Mesenteric fat pad (tissue), 1 donor: Measurements from ENCODE around the gene ZNRD2. TPM values are rescaled to one million over a fixed set of nuclear protein-coding genes. Genes with fewer than 3 reads are reported as not detected.

ENCODE experiments used
- DNase-seq: peaks from one replicate; pipeline ENCODE4 v3.0.0-alpha.2; 2020; ENCODE audit warnings: low spot score
- total RNA-seq: library from RNA; stranded (reverse); fragmentation: NEBNext Ultra II Directional; extraction: Animal tissue kit (Norgen Biotek cat#: 25700); gene quantifications from one replicate; pipeline ENCODE4 v1.2.1, GENCODE V29; 2021
- donor health status: DM: yes; HTN: yes; CAD: no.

The ZNRD2 gene
- total RNA-seq, 1 donor from 2014 or later: 34.9 TPM

- DNase-seq: no peak
Measured at GRCh38 chr11:65609229-65609628, 39.0 kb downstream of the ZNRD2 start.

- no peak for DNase-seq
Measured at GRCh38 chr11:65609665-65610064, 39.4 kb downstream of the ZNRD2 start.

DNA sequence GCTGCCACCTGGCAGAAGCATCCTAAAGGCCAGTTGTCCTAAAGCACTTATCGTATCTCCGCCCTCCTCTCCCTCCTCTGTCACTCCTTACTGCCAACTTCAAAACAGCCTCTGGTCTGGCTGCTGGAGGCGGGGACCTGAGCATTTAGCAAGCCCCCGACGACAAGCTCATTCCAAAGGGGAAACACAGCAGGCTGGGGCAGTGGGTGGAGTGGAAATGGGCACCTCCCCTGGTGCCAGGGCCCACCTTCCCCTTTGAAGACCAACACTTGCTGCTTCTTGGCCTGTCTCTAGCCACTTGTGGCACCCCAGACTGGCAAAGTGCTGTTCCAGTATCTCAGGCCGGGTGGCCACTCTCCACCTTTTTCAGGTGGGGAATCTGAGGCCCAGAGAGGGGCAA is 40.1 kb downstream of the ZNRD2 start:
- no peak for DNase-seq

- DNase-seq: no peak
Measured at GRCh38 chr11:65611028-65611757, 40.9 kb downstream of the ZNRD2 start.

DNA sequence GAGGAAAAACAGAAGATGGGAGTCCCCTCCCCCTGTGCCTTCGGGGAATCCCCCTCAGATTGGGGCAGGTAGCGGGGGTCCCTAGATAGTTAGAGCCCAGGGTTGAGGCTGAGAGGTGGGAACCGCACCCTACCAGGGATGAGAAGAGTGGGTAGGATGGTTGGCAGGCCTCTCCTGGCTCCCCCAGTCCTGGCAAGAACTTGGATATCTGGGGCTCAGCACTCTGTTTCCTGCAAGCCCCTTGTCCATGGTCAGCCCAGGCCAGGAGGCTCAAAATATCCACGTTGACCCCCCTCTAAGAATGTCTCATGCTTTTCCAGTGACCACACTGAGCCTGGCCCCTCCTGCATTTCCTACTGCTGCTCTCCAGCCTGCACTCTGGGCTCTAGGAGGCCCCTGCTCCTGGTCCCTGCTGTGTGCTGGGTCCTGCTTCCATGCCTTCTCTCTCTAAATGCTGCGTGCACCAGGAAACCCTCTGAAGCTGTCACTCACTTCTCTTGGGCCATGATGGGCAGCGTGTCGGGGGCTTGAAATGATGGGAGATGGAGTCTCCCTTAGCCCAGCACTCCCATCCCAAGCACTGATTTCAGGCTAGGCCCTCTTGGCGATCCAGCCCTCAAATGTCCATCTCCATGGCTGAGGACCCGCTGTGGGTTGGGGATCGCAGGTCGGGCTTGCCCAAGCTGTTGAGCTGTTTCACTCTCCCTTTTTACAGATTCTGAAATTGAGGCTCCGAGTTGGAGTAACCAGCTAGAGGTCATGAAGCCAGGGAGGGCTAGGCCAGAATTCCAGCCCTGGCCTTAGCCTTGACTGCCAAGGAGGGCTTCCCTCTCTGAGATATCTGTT is 41.7 kb downstream of the ZNRD2 start:
- DNase-seq: no peak

DNA sequence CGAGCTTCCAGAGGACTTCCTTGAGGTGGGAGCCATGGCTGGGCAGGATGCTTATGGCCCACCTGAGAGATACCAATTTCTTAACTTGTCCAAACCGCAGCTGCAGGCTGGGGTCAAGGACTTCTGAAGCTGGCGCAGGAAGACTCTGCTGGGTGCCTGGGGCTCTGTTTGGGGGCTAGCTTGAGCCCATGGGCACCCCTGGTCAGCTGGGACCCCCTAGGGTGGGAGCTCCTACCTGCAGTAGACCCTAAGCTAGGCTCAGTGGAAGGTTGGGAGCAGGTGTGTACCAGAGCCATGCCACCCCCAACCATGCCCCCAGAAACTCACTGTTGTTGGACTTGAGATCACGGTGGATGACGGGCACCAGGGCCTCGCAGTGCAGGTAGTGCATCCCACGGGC is 42.4 kb downstream of the ZNRD2 start:
- DNase-seq: no peak

GRCh38 chr11:65613091-65613928 is 43.0 kb downstream of the ZNRD2 start:
- DNase-seq: no peak

GRCh38 chr11:65615229-65615949 is 45.1 kb downstream of the ZNRD2 start, which contains the start of gene PCNX3:
Gene PCNX3, plus strand, starts transcription at chr11:65615776. Its CDS starts 536 bp downstream, at chr11:65616312.
- peak; percentile 100 for DNase-seq

DNA sequence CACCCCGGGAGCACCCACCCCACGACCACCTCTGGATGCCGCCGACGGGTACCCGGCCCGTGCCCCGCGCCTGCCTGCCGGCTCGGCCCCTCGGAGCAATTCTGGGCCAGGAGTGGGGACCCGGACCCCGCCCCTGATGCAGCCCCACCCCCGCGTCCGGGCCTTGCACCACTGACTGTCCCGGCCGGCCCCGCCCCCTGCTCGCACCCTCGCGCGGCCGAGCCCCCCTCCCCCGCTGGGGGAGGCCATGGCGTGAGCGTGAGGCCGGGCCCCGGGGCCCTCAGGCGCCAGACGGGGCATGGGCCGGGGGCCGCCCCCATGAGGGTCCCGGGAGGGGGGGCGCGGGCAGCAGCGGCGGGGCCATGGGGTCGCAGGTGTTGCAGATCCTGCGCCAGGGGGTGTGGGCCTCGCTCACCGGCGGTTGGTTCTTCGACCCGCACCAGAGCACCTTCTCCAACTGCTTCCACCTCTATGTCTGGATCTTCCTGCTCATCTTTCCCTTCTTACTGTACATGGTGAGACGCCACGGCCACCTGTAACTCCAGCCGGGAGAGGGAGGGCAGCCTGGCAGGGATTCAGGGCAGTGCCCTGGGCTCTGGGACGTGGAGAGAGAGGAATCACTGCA is 45.8 kb downstream of the ZNRD2 start:
- DNase-seq: no peak

DNA sequence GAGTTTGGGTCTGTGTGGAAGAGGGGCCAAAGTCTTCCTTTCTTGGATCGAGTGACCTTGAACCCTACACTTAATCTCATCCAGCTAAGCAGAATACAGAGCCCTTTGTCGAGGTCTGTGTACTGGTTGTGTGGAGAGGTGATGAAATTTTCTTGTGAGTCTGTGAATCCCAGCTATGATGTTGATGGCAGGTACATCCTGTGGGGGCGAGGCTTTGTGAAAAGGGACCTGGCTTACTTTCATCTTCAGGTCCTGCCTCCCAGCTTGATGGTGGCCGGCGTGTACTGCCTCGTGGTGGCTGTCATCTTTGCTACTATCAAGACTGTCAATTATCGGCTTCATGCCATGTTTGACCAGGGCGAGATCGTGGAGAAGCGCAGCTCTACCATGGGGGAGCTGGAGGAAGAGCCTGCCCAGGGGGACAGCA is 46.3 kb downstream of the ZNRD2 start:
- DNase-seq: no peak

GRCh38 chr11:65617136-65617850 is 47.0 kb downstream of the ZNRD2 start:
- DNase-seq: no peak

- no peak for DNase-seq
Measured at GRCh38 chr11:65617990-65618751, 47.9 kb downstream of the ZNRD2 start.

DNA sequence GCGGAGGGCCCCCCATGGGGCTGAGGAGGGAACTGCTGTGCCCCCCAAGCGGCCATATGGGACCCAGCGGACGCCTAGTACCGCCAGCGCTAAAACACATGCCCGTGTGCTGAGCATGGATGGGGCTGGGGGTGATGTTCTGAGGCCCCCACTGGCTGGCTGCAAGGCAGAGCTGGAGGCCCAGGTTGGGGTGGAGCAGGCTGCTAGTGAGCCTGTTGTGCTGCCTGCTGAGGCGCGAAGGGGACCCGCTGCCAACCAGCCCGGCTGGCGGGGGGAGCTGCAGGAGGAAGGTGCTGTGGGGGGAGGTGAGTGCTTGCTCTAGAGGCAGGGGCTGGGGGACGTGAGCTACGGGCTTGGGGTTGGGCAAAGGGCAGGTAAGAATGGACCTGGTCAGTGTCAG is 48.5 kb downstream of the ZNRD2 start:
- DNase-seq: no peak

DNA sequence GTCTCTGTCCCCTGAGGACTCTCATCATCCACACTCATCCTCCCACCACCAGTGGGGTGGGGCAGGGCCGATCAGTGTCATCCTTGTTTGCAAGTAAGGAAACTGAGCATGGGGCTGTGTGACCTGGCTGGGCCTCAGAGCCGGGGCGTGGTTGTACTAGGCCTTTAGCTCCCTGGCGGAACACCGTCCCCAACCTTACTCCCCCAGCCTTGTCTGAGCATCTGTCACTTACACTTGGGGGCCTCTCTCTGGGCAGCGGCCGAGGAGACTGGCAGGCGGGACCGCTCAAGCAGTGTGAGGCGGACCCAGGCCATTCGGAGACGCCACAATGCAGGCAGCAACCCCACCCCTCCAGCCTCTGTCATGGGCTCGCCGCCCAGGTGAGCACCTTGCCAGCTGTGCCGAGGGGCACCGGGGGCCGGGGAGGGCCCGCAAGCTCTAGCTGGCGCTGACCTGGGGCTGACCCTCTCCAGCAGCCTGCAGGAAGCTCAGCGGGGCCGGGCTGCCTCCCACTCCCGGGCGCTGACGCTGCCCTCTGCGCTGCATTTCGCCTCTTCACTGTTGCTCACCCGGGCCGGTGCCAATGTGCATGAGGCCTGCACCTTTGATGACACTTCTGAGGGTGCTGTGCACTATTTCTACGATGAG is 49.1 kb downstream of the ZNRD2 start:
- DNase-seq: no peak

DNA sequence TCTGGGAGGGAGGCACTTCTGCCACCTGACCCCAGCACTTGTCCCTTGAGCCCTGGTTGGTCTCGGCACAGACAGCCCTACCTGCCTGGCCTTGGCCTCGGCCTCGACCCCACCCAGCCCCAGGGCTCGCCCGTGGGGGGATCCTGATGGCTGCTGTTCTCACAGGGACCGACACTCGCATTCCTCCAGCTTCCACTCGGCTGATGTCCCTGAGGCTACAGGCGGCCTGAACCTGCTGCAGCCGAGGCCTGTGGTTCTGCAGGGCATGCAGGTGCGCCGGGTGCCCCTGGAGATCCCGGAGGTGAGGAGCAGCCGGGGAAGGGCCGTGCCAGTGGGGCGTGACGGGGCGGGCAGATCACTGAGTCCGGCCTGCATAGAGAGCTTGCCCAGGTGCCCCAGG is 50.4 kb downstream of the ZNRD2 start:
- DNase-seq: no peak

GRCh38 chr11:65621460-65621859 is 51.2 kb downstream of the ZNRD2 start:
- no peak for DNase-seq
